HEK293 (cell line): Measurements from ENCODE around the gene LARGE1.

Experiments
- GLI4 ChIP-seq: fragments of 450-650 bp; formaldehyde crosslinking; IDR thresholded peaks from 2 replicates; pipeline ENCODE4 v1.5.1; 2016; ENCODE audit warnings: missing biosample characterization, missing genetic modification characterization
- MZF1 ChIP-seq: fragments of 450-650 bp; formaldehyde crosslinking; IDR thresholded peaks from 2 replicates; pipeline ENCODE4 v1.5.1; 2017; ENCODE audit warnings: missing biosample characterization, missing genetic modification characterization, borderline replicate concordance
- REST ChIP-seq: fragments of 450-650 bp; formaldehyde crosslinking; IDR thresholded peaks from 2 replicates; pipeline ENCODE4 v1.5.1; 2016; ENCODE audit warnings: missing biosample characterization, missing genetic modification characterization
- YY1 ChIP-seq: fragments of 450-650 bp; formaldehyde crosslinking; IDR thresholded peaks from 2 replicates; pipeline ENCODE4 v1.5.1; 2018; ENCODE audit warnings: missing biosample characterization, missing genetic modification characterization
- ZBTB26 ChIP-seq: fragments of 450-650 bp; formaldehyde crosslinking; optimal IDR thresholded peaks from 2 replicates; pipeline ENCODE3; 2016; ENCODE audit warnings: missing biosample characterization, mild to moderate bottlenecking, missing genetic modification characterization
- ZNF138 ChIP-seq: fragments of 450-650 bp; formaldehyde crosslinking; IDR thresholded peaks from 2 replicates; pipeline ENCODE4 v1.5.1; 2016; ENCODE audit warnings: missing biosample characterization, missing genetic modification characterization, borderline replicate concordance
- ZNF146 ChIP-seq: fragments of 450-650 bp; formaldehyde crosslinking; IDR thresholded peaks from 2 replicates; pipeline ENCODE4 v1.5.1; 2016; ENCODE audit warnings: missing biosample characterization, missing genetic modification characterization
- ZNF2 ChIP-seq: fragments of 450-650 bp; formaldehyde crosslinking; IDR thresholded peaks from 2 replicates; pipeline ENCODE4 v1.5.1; 2016; ENCODE audit warnings: missing biosample characterization, missing genetic modification characterization
- ZNF274 ChIP-seq, 2 experiments: fragments of 200-500 bp in 1 of 2; fragments of 450-650 bp in 1 of 2; sonication (Bioruptor generic) in 1 of 2; formaldehyde crosslinking in 1 of 2; IDR thresholded peaks; 2 replicates each; pipeline versions ENCODE4 v1.5.1 to v1.6.1; 2014 to 2016; ENCODE audit warnings: borderline replicate concordance in 1 of 2, inconsistent platforms in 1 of 2, low read length in 1 of 2, missing biosample characterization in 1 of 2, missing genetic modification characterization in 1 of 2
- ZNF600 ChIP-seq: fragments of 450-650 bp; formaldehyde crosslinking; IDR thresholded peaks from 2 replicates; pipeline ENCODE4 v1.5.1; 2016; ENCODE audit warnings: missing biosample characterization, missing genetic modification characterization
- TF ChIP-seq, protein P1 (sequence below): fragments of 450-650 bp; formaldehyde crosslinking; IDR thresholded peaks from 2 replicates; pipeline ENCODE4 v1.5.1; 2016; ENCODE audit warnings: missing biosample characterization, missing genetic modification characterization
- TF ChIP-seq, protein P2 (sequence below): fragments of 450-650 bp; formaldehyde crosslinking; IDR thresholded peaks from 2 replicates; pipeline ENCODE4 v1.5.1; 2016; ENCODE audit warnings: missing biosample characterization, missing genetic modification characterization
- TF ChIP-seq, protein P3 (sequence below): sonication (generic); formaldehyde crosslinking; IDR thresholded peaks from 2 replicates; pipeline ENCODE4 v1.8.1; 2022; ENCODE audit warnings: mild to moderate bottlenecking, moderate library complexity, missing genetic modification reagents

DNA sequence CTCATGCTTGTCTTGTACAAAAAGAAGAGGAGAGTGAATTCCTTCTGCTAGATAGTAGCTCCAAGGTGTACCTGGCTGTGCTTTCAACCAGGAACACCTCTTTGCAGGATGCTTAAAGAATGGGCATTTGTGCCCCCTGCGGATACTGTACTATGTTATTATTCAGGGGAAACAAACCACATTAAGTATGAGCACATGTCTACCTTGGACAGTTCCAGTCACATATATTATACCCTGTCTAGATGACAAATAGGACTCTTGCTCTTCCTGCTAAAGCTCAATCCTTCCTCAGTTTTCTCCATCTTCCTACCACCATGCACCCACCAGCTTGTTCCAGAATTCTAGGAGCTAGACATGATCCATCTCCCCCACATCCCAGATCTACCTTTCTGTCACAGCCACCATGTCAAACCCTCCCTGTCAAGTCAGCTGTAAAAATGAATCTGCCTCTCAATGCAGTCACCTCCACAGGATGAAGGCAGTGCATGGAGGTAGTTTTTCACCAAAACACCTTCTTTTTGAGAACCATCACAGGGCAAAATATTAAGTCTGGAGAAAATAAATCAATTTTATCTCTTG, 337.4 kb downstream of the LARGE1 start:
- peak; percentile 81 for TF ChIP-seq REST (tag by site-specific recombination)
- no peak for TF ChIP-seq ZNF138 (tag by site-specific recombination)
- TF ChIP-seq, protein P1, sequence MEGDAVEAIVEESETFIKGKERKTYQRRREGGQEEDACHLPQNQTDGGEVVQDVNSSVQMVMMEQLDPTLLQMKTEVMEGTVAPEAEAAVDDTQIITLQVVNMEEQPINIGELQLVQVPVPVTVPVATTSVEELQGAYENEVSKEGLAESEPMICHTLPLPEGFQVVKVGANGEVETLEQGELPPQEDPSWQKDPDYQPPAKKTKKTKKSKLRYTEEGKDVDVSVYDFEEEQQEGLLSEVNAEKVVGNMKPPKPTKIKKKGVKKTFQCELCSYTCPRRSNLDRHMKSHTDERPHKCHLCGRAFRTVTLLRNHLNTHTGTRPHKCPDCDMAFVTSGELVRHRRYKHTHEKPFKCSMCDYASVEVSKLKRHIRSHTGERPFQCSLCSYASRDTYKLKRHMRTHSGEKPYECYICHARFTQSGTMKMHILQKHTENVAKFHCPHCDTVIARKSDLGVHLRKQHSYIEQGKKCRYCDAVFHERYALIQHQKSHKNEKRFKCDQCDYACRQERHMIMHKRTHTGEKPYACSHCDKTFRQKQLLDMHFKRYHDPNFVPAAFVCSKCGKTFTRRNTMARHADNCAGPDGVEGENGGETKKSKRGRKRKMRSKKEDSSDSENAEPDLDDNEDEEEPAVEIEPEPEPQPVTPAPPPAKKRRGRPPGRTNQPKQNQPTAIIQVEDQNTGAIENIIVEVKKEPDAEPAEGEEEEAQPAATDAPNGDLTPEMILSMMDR (tag by site-specific recombination): no peak
- no peak for TF ChIP-seq GLI4 (tag by site-specific recombination)
- no peak for TF ChIP-seq ZBTB26 (tag by site-specific recombination)
- no peak for TF ChIP-seq ZNF600 (tag by site-specific recombination)
- no peak for TF ChIP-seq ZNF146 (tag by site-specific recombination)
- TF ChIP-seq, protein P2, sequence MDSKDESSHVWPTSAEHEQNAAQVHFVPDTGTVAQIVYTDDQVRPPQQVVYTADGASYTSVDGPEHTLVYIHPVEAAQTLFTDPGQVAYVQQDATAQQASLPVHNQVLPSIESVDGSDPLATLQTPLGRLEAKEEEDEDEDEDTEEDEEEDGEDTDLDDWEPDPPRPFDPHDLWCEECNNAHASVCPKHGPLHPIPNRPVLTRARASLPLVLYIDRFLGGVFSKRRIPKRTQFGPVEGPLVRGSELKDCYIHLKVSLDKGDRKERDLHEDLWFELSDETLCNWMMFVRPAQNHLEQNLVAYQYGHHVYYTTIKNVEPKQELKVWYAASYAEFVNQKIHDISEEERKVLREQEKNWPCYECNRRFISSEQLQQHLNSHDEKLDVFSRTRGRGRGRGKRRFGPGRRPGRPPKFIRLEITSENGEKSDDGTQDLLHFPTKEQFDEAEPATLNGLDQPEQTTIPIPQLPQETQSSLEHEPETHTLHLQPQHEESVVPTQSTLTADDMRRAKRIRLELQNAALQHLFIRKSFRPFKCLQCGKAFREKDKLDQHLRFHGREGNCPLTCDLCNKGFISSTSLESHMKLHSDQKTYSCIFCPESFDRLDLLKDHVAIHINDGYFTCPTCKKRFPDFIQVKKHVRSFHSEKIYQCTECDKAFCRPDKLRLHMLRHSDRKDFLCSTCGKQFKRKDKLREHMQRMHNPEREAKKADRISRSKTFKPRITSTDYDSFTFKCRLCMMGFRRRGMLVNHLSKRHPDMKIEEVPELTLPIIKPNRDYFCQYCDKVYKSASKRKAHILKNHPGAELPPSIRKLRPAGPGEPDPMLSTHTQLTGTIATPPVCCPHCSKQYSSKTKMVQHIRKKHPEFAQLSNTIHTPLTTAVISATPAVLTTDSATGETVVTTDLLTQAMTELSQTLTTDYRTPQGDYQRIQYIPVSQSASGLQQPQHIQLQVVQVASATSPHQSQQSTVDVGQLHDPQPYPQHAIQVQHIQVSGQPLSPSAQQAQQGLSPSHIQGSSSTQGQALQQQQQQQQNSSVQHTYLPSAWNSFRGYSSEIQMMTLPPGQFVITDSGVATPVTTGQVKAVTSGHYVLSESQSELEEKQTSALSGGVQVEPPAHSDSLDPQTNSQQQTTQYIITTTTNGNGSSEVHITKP (tag by site-specific recombination): no peak
- TF ChIP-seq, protein P3, sequence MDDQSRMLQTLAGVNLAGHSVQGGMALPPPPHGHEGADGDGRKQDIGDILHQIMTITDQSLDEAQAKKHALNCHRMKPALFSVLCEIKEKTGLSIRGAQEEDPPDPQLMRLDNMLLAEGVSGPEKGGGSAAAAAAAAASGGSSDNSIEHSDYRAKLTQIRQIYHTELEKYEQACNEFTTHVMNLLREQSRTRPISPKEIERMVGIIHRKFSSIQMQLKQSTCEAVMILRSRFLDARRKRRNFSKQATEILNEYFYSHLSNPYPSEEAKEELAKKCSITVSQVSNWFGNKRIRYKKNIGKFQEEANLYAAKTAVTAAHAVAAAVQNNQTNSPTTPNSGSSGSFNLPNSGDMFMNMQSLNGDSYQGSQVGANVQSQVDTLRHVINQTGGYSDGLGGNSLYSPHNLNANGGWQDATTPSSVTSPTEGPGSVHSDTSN (CRISPR knock-in tag): no peak
- no peak for TF ChIP-seq ZNF2 (tag by site-specific recombination)
- no peak for TF ChIP-seq MZF1
- no peak for TF ChIP-seq YY1 (tag by site-specific recombination)
- no peak for TF ChIP-seq ZNF274 (IDR thresholded peaks at IDR 0.05; ENCODE audit: low read length)
- TF ChIP-seq ZNF274 (tag by site-specific recombination; IDR thresholded peaks at IDR 0.05; ENCODE audit: borderline replicate concordance): no peak
